GM12878 (cell line): ENCODE data around the gene LFNG. TPM values are rescaled to one million over a fixed set of nuclear protein-coding genes. Genes with fewer than 3 reads are reported as not detected.

ENCODE experiments used
- ATAC-seq: fragments of 200-7000 bp; cut with Tn5 transposase; 3 replicates; pipeline ENCODE4 v1.9.1; 2020; ENCODE audit warnings: mild to moderate bottlenecking, moderate library complexity
- BruUV-seq: library from RNA; stranded (reverse); fragments of 400-500 nt; replicated peaks from 2 replicates; lab custom pipeline; 2021; lab: Mats Ljungman, UMichigan
- CTCF ChIA-PET: fragments of 300-600 bp; sonication (Branson Sonifier 250); formaldehyde crosslinking; extraction: SDS; loops from one replicate; lab custom pipeline; 2021; ENCODE audit warnings: inconsistent platforms; lab: Yijun Ruan, JAX
- POLR2A ChIA-PET: fragments of 350-600 bp; formaldehyde crosslinking; extraction: SDS; loops from one replicate; lab custom pipeline; 2021; ENCODE audit warnings: inconsistent platforms; lab: Charles Lee
- RAD21 ChIA-PET: fragments of 300-600 bp; sonication (Branson Sonifier 250); formaldehyde crosslinking; loops from one replicate; lab custom pipeline; 2023; ENCODE audit warnings: antibody characterized with exemption; ENCODE audit not compliant: unreplicated experiment; lab: Charles Lee
- SMC1A ChIA-PET: fragments of 300-600 bp; sonication (Branson Sonifier 250); formaldehyde crosslinking; loops from one replicate; lab custom pipeline; 2023; ENCODE audit not compliant: unreplicated experiment, uncharacterized antibody; lab: Charles Lee
- DNase-seq: peaks from one replicate; pipeline ENCODE4 v3.0.0-alpha.2; 2011; ENCODE audit warnings: low read depth, low spot score
- FAIRE-seq: peaks from 3 replicates; lab custom pipeline; 2011; peaks lifted over from hg19 to GRCh38; lab: Jason Lieb, UNC
- H2AFZ ChIP-seq: 2 replicates; pipeline ENCODE4 v1.6.0; 2011; ENCODE audit warnings: low read depth, low read length, control low read depth; ENCODE audit not compliant: control insufficient read depth
- H3K27ac ChIP-seq: 2 replicates; pipeline ENCODE4 v1.5.1; 2011; ENCODE audit warnings: control low read depth; ENCODE audit not compliant: control insufficient read depth, insufficient read depth
- H3K27me3 ChIP-seq, 2 experiments: replicated peaks in 1 of 2; 2 replicates each; pipeline versions ENCODE4 v1.6.0 to v1.6.1; 2011; ENCODE audit warnings: low read length in 1 of 2; ENCODE audit not compliant: control insufficient read depth in 2 of 2, insufficient read depth in 2 of 2
- H3K36me3 ChIP-seq, 2 experiments: 2 replicates each; pipeline ENCODE4 v1.5.1; 2011; ENCODE audit warnings: low read length in 1 of 2; ENCODE audit not compliant: control insufficient read depth in 2 of 2, insufficient read depth in 2 of 2
- H3K4me1 ChIP-seq: 2 replicates; pipeline ENCODE4 v1.6.1; 2011; ENCODE audit warnings: mild to moderate bottlenecking, low read length, moderate library complexity, mixed read lengths; ENCODE audit not compliant: control insufficient read depth, insufficient read depth
- H3K4me2 ChIP-seq: 2 replicates; pipeline ENCODE4 v1.6.0; 2011; ENCODE audit warnings: control low read depth; ENCODE audit not compliant: control insufficient read depth, insufficient read depth
- H3K4me3 ChIP-seq: fragments of 200-600 bp; sonication (generic); 2 replicates; pipeline ENCODE4 v1.5.1; 2016
- H3K79me2 ChIP-seq: 2 replicates; pipeline ENCODE4 v1.6.0; 2011; ENCODE audit warnings: low read length; ENCODE audit not compliant: control insufficient read depth, insufficient read depth
- H3K9ac ChIP-seq: 2 replicates; pipeline ENCODE4 v1.8.0; 2011; ENCODE audit warnings: low read length, control low read depth, mixed read lengths; ENCODE audit not compliant: control insufficient read depth, insufficient read depth
- H3K9me3 ChIP-seq: replicated peaks from 3 replicates; pipeline ENCODE4 v1.5.1; 2011; ENCODE audit warnings: mild to moderate bottlenecking, low read length; ENCODE audit not compliant: control insufficient read depth, insufficient read depth
- H4K20me1 ChIP-seq: 2 replicates; pipeline ENCODE4 v1.6.0; 2011; ENCODE audit not compliant: control insufficient read depth, insufficient read depth
- ASH2L ChIP-seq: fragments of 300-600, 200-600 bp; sonication (generic); IDR thresholded peaks from 2 replicates; pipeline ENCODE4 v1.6.1; 2017; ENCODE audit warnings: low read depth, mild to moderate bottlenecking, borderline replicate concordance
- BRCA1 ChIP-seq: IDR thresholded peaks from 2 replicates; pipeline ENCODE4 v1.6.1; 2011; ENCODE audit warnings: low read depth, low read length, improper control_type of control experiment
- CREM ChIP-seq: IDR thresholded peaks from 2 replicates; pipeline ENCODE4 v1.6.1; 2014; ENCODE audit warnings: antibody characterized with exemption, low read depth
- DPF2 ChIP-seq: fragments of 450-650 bp; IDR thresholded peaks from 2 replicates; pipeline ENCODE4 v1.6.1; 2017; ENCODE audit warnings: mild to moderate bottlenecking
- IRF4 ChIP-seq: IDR thresholded peaks from 2 replicates; pipeline ENCODE4 v1.6.1; 2011; ENCODE audit warnings: low read depth, low read length
- JUND ChIP-seq: IDR thresholded peaks from 2 replicates; pipeline ENCODE4 v1.6.1; 2012; ENCODE audit warnings: low read depth, mild to moderate bottlenecking, low read length, improper control_type of control experiment, moderate library complexity
- MEF2A ChIP-seq: IDR thresholded peaks from 2 replicates; pipeline ENCODE4 v1.6.1; 2011; ENCODE audit warnings: low read depth, mild to moderate bottlenecking, low read length, moderate library complexity; ENCODE audit not compliant: insufficient read depth
- NR2C2 ChIP-seq: IDR thresholded peaks from 2 replicates; pipeline ENCODE4 v1.6.1; 2011; ENCODE audit warnings: borderline replicate concordance, low read depth; ENCODE audit not compliant: control insufficient read depth, insufficient read length
- YY1 ChIP-seq: IDR thresholded peaks from 2 replicates; pipeline ENCODE4 v1.6.1; 2011; ENCODE audit warnings: low read depth, mild to moderate bottlenecking, low read length
- WGBS: methylation state at CpG from one replicate; pipeline ENCODE4 v1.1.6; 2016; ENCODE audit warnings: low lambda C conversion rate; ENCODE audit not compliant: insufficient replicate concordance, insufficient coverage; ENCODE audit errors: missing lambda C conversion rate; 5-methylcytosine and 5-hydroxymethylcytosine counted together
- in situ Hi-C: fragments of 300-500 bp; cut with MboI; formaldehyde crosslinking; loops from 9 replicates; pipeline ENCODE4 v1.14.3; 2018; ENCODE audit warnings: mixed read lengths
- intact Hi-C: fragments of 100-400 bp; cut with micrococcal nuclease; formaldehyde crosslinking; loops from one replicate; pipeline ENCODE4 v1.14.2; 2022; ENCODE audit not compliant: unreplicated experiment
- polyA plus RNA-seq, 11 experiments: library from polyadenylated mRNA; depleted of rRNA in 4 of 11; unstranded in 6 of 11; stranded (reverse) in 5 of 11; fragments of >200 nt; fragmentation: Nextera tagmentation in 4 of 11; fragmentation: Illumina TruSeq in 1 of 11; extraction: Ambion mirVana in 4 of 11; extraction: Trizol in 1 of 11; gene quantifications; 1 replicate in 1 of 11; 2 replicates in 10 of 11; pipeline versions ENCODE4 v1.2.1 to v1.2.3, GENCODE V29; 2011 to 2016; ENCODE audit warnings: inconsistent platforms in 2 of 11, missing spikeins in 2 of 11, low read depth in 1 of 11
- total RNA-seq, 4 experiments: library from RNA; depleted of rRNA in 3 of 4; stranded (reverse); fragments of >200 nt in 3 of 4; fragmentation: Illumina TruSeq in 1 of 4; extraction: Trizol in 1 of 4; gene quantifications; 2 replicates each; pipeline versions ENCODE4 v1.2.1 to v1.2.3, GENCODE V29; 2013 to 2021
- TF ChIP-seq, protein P1 (sequence below): IDR thresholded peaks from 2 replicates; pipeline ENCODE4 v1.6.1; 2011; ENCODE audit warnings: borderline replicate concordance, low read depth, mild to moderate bottlenecking, moderate library complexity, low read length; ENCODE audit not compliant: insufficient read depth, poor library complexity, severe bottlenecking

Gene LFNG
- total and polyA plus RNA-seq, 10 of the 15 experiments (the other 5 are each of a cell fraction or from before 2014, with no cell fraction given) = 0.09 to 0.68 (median 0.33) TPM; not detected in 2

DNA sequence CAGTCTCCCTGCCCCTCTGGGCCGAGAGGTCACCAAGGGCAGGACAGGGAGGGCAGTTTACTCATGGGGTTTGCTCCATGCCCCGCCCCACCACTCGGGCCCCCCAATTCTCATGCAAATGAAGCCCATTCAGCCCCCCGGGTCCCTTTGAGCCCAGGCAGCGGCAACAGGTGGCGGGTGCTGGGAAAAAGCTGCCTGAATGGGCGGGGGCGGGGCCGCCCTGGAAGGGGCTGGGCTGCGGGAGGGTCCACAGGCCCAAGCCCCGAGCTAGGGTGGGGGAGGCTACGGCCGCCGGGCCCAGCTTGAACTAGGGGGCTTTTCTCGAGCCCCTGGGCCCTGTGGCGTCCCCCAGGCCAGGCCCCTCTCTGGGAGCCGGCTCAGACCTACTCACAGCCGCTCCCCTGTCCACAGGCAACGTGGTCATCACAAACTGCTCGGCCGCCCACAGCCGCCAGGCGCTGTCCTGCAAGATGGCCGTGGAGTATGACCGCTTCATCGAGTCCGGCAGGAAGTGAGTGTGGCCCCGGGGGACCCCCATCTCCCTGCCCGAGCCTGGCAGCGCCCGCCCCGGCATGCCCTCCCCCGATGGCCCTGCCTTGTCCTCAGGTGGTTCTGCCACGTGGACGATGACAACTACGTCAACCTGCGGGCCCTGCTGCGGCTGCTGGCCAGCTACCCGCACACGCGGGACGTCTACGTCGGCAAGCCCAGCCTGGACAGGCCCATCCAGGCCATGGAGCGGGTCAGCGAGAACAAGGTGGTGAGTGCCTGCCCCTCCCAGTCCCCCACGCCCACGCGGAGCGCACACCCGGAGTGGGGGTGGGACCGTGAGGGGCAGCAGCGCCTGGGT lies 5.5 kb downstream of the LFNG start:
- Histone ChIP-seq H3K9me3 (no peaks in the 10 kb centered on the region), H3K9ac (no peak overlapping the region), H2AFZ (no peak overlapping the region), H3K79me2 (no peaks in the 10 kb centered on the region), H3K4me1 (peaks cover 34% of the 10 kb centered on the region), H4K20me1 (no peaks in the 10 kb centered on the region), H3K36me3 (no peaks in the 10 kb centered on the region), H3K4me3 (no peak overlapping the region), H3K4me2 (no peak overlapping the region), H3K27me3 (peaks cover 0 to 11% of the 10 kb centered on the region in 2 experiments; a peak in 3 of 4 replicates), H3K27ac (no peak overlapping the region)
- no peak for DNase-seq
- BruUV-seq = no TSS peak
- WGBS = 75% methylated on average over 44 of the region's 53 CpGs
- ATAC-seq = no peak
- CTCF ChIA-PET = no interaction called here
- RAD21 ChIA-PET = no interaction called here
- POLR2A ChIA-PET = no interaction called here
- FAIRE-seq = no peak
- in situ Hi-C loops = no loop called here
- SMC1A ChIA-PET = interaction anchor here (0.5 kb wide), 1 partner anchor 52 kb away, joined by 3 read pairs; no protein-coding TSS in a partner anchor
- TF ChIP-seq NR2C2 = no peak
- intact Hi-C loops = no loop called here

DNA sequence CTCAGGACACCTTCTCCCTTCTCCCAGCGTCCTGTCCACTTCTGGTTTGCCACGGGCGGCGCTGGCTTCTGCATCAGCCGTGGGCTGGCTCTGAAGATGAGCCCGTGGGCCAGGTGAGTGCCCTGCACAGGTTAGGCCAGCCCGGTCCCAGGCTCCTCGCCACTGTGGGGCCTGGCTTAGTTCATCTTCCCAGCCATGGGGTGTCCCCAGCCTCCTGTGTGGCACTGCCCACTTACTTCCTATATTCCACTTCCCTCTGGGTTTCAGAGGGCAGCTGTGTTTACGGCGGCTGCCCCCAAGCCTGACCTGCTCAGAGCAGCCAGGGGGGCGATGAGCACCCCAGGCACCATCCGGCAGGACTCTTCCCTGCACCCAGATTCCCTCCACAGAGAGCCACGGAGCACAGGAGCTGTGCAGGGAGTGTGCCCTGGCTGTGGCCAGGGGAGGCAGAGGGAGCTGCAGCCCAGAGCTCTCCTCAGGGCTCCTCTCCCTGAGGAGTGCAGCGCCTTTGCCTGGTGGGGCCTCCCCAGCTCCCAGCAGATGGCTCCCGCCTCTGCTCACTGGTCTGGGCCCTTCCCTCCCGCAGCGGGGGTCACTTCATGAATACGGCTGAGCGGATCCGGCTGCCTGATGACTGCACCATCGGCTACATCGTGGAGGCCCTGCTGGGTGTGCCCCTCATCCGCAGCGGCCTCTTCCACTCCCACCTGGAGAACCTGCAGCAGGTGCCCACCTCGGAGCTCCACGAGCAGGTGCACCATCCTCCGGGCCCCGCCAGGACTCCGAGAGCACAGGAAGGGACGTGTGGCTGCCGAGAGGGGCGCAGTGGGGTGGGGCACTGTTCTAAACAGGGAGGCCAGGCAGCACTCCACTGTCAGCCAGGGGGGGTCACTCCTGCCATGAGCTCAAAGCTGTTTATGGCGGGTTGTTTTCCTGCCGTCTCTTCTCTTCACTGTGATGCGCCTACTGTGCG lies 6.4 kb downstream of the LFNG start:
- no peak for FAIRE-seq
- no peaks in the 10 kb centered on the region for H4K20me1 ChIP-seq
- no peaks in the 10 kb centered on the region for H3K9me3 ChIP-seq
- H3K4me1 ChIP-seq = peaks cover 43% of the 10 kb centered on the region
- ATAC-seq = no peak
- no peak overlapping the region for H2AFZ ChIP-seq
- no peak overlapping the region for H3K4me3 ChIP-seq
- no peak overlapping the region for H3K27ac ChIP-seq
- RAD21 ChIA-PET = interaction anchor here (0.8 kb wide), 1 partner anchor 173 kb away, joined by 3 read pairs; no protein-coding TSS in a partner anchor
- no peak for DNase-seq
- H3K9ac ChIP-seq = no peak overlapping the region
- H3K27me3 ChIP-seq = peaks cover 0 to 6% of the 10 kb centered on the region in 2 experiments; a peak in 3 of 4 replicates
- H3K4me2 ChIP-seq = no peak overlapping the region
- BruUV-seq = no TSS peak
- intact Hi-C loops = no loop called here
- H3K36me3 ChIP-seq = no peaks in the 10 kb centered on the region
- TF ChIP-seq, protein P1, sequence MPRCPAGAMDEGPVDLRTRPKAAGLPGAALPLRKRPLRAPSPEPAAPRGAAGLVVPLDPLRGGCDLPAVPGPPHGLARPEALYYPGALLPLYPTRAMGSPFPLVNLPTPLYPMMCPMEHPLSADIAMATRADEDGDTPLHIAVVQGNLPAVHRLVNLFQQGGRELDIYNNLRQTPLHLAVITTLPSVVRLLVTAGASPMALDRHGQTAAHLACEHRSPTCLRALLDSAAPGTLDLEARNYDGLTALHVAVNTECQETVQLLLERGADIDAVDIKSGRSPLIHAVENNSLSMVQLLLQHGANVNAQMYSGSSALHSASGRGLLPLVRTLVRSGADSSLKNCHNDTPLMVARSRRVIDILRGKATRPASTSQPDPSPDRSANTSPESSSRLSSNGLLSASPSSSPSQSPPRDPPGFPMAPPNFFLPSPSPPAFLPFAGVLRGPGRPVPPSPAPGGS = no peak
- TF ChIP-seq YY1 (no peak), IRF4 (no peak), ASH2L (no peak), CREM (no peak), DPF2 (no peak), BRCA1 (no peak), MEF2A (no peak), JUND (no peak)
- TF ChIP-seq, all 136 proteins: peak for 0
- SMC1A ChIA-PET = interaction anchor here (0.5 kb wide), 1 partner anchor 53 kb away, joined by 3 read pairs; no protein-coding TSS in a partner anchor
- POLR2A ChIA-PET = no interaction called here
- CTCF ChIA-PET = no interaction called here
- 75% methylated on average over 33 of the region's 36 CpGs for WGBS
- H3K79me2 ChIP-seq = no peaks in the 10 kb centered on the region
- in situ Hi-C loops = no loop called here
